K562 (cell line): ENCODE data around the gene MOK.
"Not testable (repeated sequence)": the region's sequence is repeated elsewhere in the genome, so short reads cannot be mapped to it uniquely, and the experiment has no call there.

Source experiments
- ATF1 ChIP-seq, 2 experiments: fragments of 450-650 bp in 1 of 2; IDR thresholded peaks; 2 replicates each; pipeline ENCODE4 v1.6.1; 2016; ENCODE audit warnings: missing compliant biosample characterization in 1 of 2, missing genetic modification characterization in 1 of 2
- CEBPG ChIP-seq, 3 experiments: fragments of 200-800 bp in 1 of 3; sonication (Bioruptor generic) in 1 of 3; sonication (generic) in 1 of 3; formaldehyde crosslinking in 1 of 3; IDR thresholded peaks in 2 of 3; conservative IDR thresholded peaks in 1 of 3; 2 replicates each; pipeline versions ENCODE4 v1.6.1 to v1.8.0; 2016 to 2022; ENCODE audit warnings: missing compliant biosample characterization in 2 of 3, missing genetic modification characterization in 2 of 3, mild to moderate bottlenecking in 1 of 3, missing genetic modification reagents in 1 of 3
- HCFC1 ChIP-seq: IDR thresholded peaks from 2 replicates; pipeline ENCODE4 v1.6.1; 2012; ENCODE audit warnings: low read depth, low read length, improper control_type of control experiment
- U2AF2 ChIP-seq: fragments of 200-400 bp; formaldehyde crosslinking; optimal IDR thresholded peaks from 2 replicates; pipeline ENCODE3; 2017; ENCODE audit warnings: low read depth, mild to moderate bottlenecking, low read length
- ZNF23 ChIP-seq: fragments of 250-450 bp; sonication (Bioruptor Pico); IDR thresholded peaks from 2 replicates; pipeline ENCODE4 v1.4.0; 2020; ENCODE audit warnings: mild to moderate bottlenecking
- ZNF764 ChIP-seq: fragments of 250-450 bp; sonication (Bioruptor Pico); IDR thresholded peaks from 2 replicates; pipeline ENCODE4 v1.4.0; 2020; ENCODE audit warnings: low read depth, mild to moderate bottlenecking, moderate library complexity

- not testable (repeated sequence) for TF ChIP-seq ATF1 (CRISPR knock-in tag; IDR thresholded peaks at IDR 0.05); ATF1 (tag; IDR thresholded peaks at IDR 0.05); U2AF2; ZNF23; CEBPG (CRISPR knock-in tag; IDR thresholded peaks at IDR 0.05); CEBPG (tag; conservative IDR thresholded peaks at IDR 0.05 in 1 of 2, IDR thresholded peaks at IDR 0.05 in 1 of 2); HCFC1; ZNF764
These were observed 24.4 kb upstream of the MOK start for GRCh38 chr14:102329381-102329780.
